Stimulated activated CD4-positive, alpha-beta T cell treated with anti-CD3 and anti-CD28 coated beads, Interleukin-2, amount 100 ng/mL, for 4 hours (primary cell): Measurements from ENCODE around the gene ZNF710.
"Not testable (repeated sequence)": the region's sequence is repeated elsewhere in the genome, so short reads cannot be mapped to it uniquely, and the experiment has no call there.

Source experiments
- DNase-seq: peaks from one replicate; pipeline ENCODE4 v3.0.0-alpha.2; 2020; ENCODE audit warnings: low read depth

The ZNF710 gene

GRCh38 chr15:90104551-90104950 is 103.4 kb downstream of the ZNF710 start:
- no peak for DNase-seq

GRCh38 chr15:90105521-90105920 is 104.4 kb downstream of the ZNF710 start:
- DNase-seq = no peak

GRCh38 chr15:90106522-90107117 is 105.5 kb downstream of the ZNF710 start:
- DNase-seq = no peak

GRCh38 chr15:90108038-90108437 is 106.9 kb downstream of the ZNF710 start:
- not testable (repeated sequence) for DNase-seq

- DNase-seq = not testable (repeated sequence)
Observed at GRCh38 chr15:90109163-90109751, 108.1 kb downstream of the ZNF710 start.

- DNase-seq = no peak
Observed at GRCh38 chr15:90113166-90113565, 112.0 kb downstream of the ZNF710 start.

GRCh38 chr15:90114451-90114901 is 113.4 kb downstream of the ZNF710 start:
- DNase-seq = no peak

GRCh38 chr15:90115783-90116182 is 114.7 kb downstream of the ZNF710 start:
- no peak for DNase-seq

- no peak for DNase-seq
Observed at GRCh38 chr15:90119367-90119766, 118.2 kb downstream of the ZNF710 start.

GRCh38 chr15:90121086-90121485 is 120.0 kb downstream of the ZNF710 start:
- no peak for DNase-seq

GRCh38 chr15:90124507-90124906 is 123.4 kb downstream of the ZNF710 start:
- no peak for DNase-seq

GRCh38 chr15:90126022-90126421 is 124.9 kb downstream of the ZNF710 start:
- no peak for DNase-seq

GRCh38 chr15:90126596-90127435 is 125.7 kb downstream of the ZNF710 start:
- no peak for DNase-seq

GRCh38 chr15:90130291-90130690 is 129.2 kb downstream of the ZNF710 start:
- DNase-seq = no peak
